Epithelial cell of esophagus (primary cell): Measurements from ENCODE around the gene ZNF837.

Experiments
- DNase-seq: peaks from one replicate; pipeline ENCODE4 v3.0.0; 2010; ENCODE audit warnings: low read depth
- H3K4me3 ChIP-seq: 2 replicates; pipeline ENCODE4 v1.5.1; 2011; ENCODE audit warnings: mild to moderate bottlenecking, low read length, control low read depth
- TF ChIP-seq, protein P1 (sequence below): IDR thresholded peaks from 2 replicates; pipeline ENCODE4 v1.5.1; 2011; ENCODE audit warnings: low read depth, mild to moderate bottlenecking, low read length, control low read depth, inconsistent platforms; ENCODE audit not compliant: insufficient read depth; ENCODE audit errors: missing control alignments

ZNF837 gene

DNA sequence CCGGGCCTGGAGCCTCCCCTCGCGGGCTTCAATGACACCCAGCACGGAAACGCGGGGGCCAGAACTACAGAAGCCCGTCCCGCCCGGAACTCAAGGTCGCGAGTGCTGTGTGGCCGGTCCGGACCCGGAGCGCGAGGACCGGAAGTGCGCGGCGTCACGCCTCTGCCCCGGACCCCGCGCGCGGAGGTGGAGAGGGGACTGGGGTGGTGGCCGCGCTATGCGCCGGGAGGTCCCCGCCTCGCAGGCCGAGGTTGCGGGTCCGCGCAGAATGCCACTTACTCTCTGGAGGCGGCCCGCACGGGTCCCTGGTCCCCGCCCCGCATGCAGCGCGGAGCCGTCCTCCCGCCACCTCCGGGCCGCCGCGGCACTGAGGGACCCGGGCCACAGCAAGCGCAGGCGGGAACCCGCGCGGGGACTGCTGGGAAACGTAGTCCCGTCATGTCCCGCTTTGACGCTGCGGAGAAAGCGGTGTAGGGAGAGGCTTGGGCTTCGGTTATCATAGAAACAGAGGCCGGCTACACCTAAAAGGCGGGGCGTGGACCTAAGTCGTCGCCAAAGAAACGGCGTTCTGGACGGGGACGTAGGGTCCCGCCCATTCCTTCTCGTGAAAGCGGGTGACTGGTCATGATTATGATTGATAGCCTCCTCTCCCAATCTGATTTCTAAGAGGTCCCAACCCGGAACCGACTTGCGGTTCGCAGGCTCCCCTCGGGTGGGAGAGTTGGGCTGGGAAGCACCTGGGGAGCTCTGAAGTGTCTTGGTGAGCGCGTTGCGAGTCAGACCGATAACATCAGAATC is at the start of gene ZNF837:
Gene ZNF837, minus strand, starts transcription at position 369 of the 798 bp plus-strand sequence. CDS start 11,698 bp downstream, outside the sequence.
- TF ChIP-seq, protein P1, sequence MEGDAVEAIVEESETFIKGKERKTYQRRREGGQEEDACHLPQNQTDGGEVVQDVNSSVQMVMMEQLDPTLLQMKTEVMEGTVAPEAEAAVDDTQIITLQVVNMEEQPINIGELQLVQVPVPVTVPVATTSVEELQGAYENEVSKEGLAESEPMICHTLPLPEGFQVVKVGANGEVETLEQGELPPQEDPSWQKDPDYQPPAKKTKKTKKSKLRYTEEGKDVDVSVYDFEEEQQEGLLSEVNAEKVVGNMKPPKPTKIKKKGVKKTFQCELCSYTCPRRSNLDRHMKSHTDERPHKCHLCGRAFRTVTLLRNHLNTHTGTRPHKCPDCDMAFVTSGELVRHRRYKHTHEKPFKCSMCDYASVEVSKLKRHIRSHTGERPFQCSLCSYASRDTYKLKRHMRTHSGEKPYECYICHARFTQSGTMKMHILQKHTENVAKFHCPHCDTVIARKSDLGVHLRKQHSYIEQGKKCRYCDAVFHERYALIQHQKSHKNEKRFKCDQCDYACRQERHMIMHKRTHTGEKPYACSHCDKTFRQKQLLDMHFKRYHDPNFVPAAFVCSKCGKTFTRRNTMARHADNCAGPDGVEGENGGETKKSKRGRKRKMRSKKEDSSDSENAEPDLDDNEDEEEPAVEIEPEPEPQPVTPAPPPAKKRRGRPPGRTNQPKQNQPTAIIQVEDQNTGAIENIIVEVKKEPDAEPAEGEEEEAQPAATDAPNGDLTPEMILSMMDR, result no peak

GRCh38 chr19:58429745-58430144 is 48.9 kb upstream of the ZNF837 start:
- TF ChIP-seq, protein P1, result no peak
- H3K4me3 ChIP-seq, result no peak overlapping the region
- peak; percentile 58 for DNase-seq

More for the DNA sequence above, at the start of gene ZNF837:
- peak within 1 kb of the TSS; percentile 91 for H3K4me3 ChIP-seq
- DNase-seq, result peak; percentile 100

DNA sequence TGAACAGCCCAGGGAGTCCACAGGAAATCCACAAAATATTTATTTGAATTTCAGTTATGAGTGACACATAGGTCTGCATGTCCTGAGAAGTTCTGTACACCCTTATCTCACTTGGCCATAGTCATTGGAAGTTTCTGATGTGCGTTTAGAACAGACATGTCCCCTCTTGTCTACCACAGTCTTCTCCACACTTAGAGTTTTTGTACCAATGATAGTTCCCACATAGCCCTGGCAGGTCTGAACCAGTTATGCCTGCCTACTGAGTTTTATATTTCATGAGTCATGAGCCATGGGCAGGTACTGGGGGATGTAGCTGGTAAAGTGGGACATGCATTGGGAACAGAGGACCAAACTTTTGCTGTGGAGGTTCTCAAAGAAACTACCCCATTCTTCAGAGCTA is 47.8 kb upstream of the ZNF837 start:
- peak; percentile 97 for DNase-seq
- no peak overlapping the region for H3K4me3 ChIP-seq
- TF ChIP-seq, protein P1, result no peak

DNA sequence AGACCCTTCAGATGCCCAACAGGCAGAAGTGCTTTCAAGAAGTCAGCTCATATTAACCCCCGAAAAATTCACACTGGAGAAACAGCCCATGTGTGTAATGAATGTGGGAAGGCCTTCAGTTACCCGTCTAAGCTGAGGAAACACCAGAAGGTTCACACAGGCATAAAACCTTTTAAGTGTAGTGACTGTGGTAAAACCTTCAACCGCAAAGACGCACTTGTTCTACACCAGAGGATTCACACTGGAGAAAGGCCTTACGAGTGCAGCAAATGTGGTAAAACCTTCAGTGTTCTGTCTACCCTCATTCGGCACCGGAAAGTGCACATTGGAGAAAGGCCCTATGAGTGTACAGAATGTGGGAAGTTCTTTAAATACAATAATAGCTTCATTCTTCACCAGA is 36.2 kb upstream of the ZNF837 start:
- TF ChIP-seq, protein P1, result no peak
- H3K4me3 ChIP-seq, result no peak overlapping the region

GRCh38 chr19:58416604-58417003 is 35.8 kb upstream of the ZNF837 start:
- H3K4me3 ChIP-seq, result no peak overlapping the region
- TF ChIP-seq, protein P1, result no peak
- DNase-seq, result peak; percentile 34

More for the DNA sequence above, 36.2 kb upstream of the ZNF837 start:
- no peak for DNase-seq

- H3K4me3 ChIP-seq, result peak overlapping the region; percentile 90
- TF ChIP-seq, protein P1, result no peak
- peak; percentile 38 for DNase-seq
These were observed 28.4 kb upstream of the ZNF837 start for GRCh38 chr19:58409010-58409790.
